ENCODE results near the gene THRAP3.

Gene THRAP3

GRCh38 chr1:36328088-36328480 lies 103.8 kb downstream of the THRAP3 start:
- no peak for TF ChIP-seq CTCF (IDR thresholded peaks at IDR 0.05; ENCODE audit: control insufficient read depth, extremely low read depth, insufficient read depth)
- no peak overlapping the region for H3K4me3 ChIP-seq (ENCODE audit: low read depth, low read length)
- DNase-seq (ENCODE audit: low read depth) = no peak

GRCh38 chr1:36328713-36329112 lies 104.5 kb downstream of the THRAP3 start:
- DNase-seq (ENCODE audit: low read depth) = peak; percentile 60
- H3K4me3 ChIP-seq (ENCODE audit: low read depth, low read length) = no peak overlapping the region
- TF ChIP-seq CTCF (IDR thresholded peaks at IDR 0.05; ENCODE audit: control insufficient read depth, extremely low read depth, insufficient read depth) = no peak

- no peak for DNase-seq (ENCODE audit: low read depth)
- H3K4me3 ChIP-seq (ENCODE audit: low read depth, low read length) = no peak overlapping the region
- no peak for TF ChIP-seq CTCF (IDR thresholded peaks at IDR 0.05; ENCODE audit: control insufficient read depth, extremely low read depth, insufficient read depth)
Observed at GRCh38 chr1:36329817-36330216, 105.6 kb downstream of the THRAP3 start.

GRCh38 chr1:36330940-36331339 lies 106.7 kb downstream of the THRAP3 start:
- no peak for TF ChIP-seq CTCF (IDR thresholded peaks at IDR 0.05; ENCODE audit: control insufficient read depth, extremely low read depth, insufficient read depth)
- DNase-seq (ENCODE audit: low read depth) = no peak
- no peak overlapping the region for H3K4me3 ChIP-seq (ENCODE audit: low read depth, low read length)

- H3K4me3 ChIP-seq (ENCODE audit: low read depth, low read length) = no peak overlapping the region
- TF ChIP-seq CTCF (IDR thresholded peaks at IDR 0.05; ENCODE audit: control insufficient read depth, extremely low read depth, insufficient read depth) = no peak
- DNase-seq (ENCODE audit: low read depth) = no peak
Observed at GRCh38 chr1:36337830-36338229, 113.6 kb downstream of the THRAP3 start.

- no peak for DNase-seq (ENCODE audit: low read depth)
- no peak for TF ChIP-seq CTCF (IDR thresholded peaks at IDR 0.05; ENCODE audit: control insufficient read depth, extremely low read depth, insufficient read depth)
- H3K4me3 ChIP-seq (ENCODE audit: low read depth, low read length) = no peak overlapping the region
Observed at GRCh38 chr1:36339215-36339614, 115.0 kb downstream of the THRAP3 start.

GRCh38 chr1:36339615-36340014 lies 115.4 kb downstream of the THRAP3 start:
- TF ChIP-seq CTCF (IDR thresholded peaks at IDR 0.05; ENCODE audit: control insufficient read depth, extremely low read depth, insufficient read depth) = no peak
- no peak overlapping the region for H3K4me3 ChIP-seq (ENCODE audit: low read depth, low read length)
- no peak for DNase-seq (ENCODE audit: low read depth)

Data from LNCaP clone FGC (cell line).